ES-I3 (cell line): ENCODE data around the gene CLUH.
"Not testable (repeated sequence)": the region's sequence is repeated elsewhere in the genome, so short reads cannot be mapped to it uniquely, and the experiment has no call there.

Experiments
- H3K36me3 ChIP-seq: 2 replicates; pipeline ENCODE4 v1.6.1; 2013; ENCODE audit warnings: mild to moderate bottlenecking, low read length, control low read depth, moderate library complexity; ENCODE audit not compliant: insufficient read depth
- H3K4me1 ChIP-seq: 2 replicates; pipeline ENCODE4 v1.6.1; 2013; ENCODE audit warnings: mild to moderate bottlenecking, control low read depth, low read length; ENCODE audit not compliant: insufficient read depth
- H3K9ac ChIP-seq: 2 replicates; pipeline ENCODE4 v1.6.1; 2013; ENCODE audit warnings: low read depth, mild to moderate bottlenecking, low read length, moderate library complexity
- H3K9me3 ChIP-seq: 2 replicates; pipeline ENCODE4 v1.6.1; 2013; ENCODE audit warnings: mild to moderate bottlenecking, low read length, moderate library complexity; ENCODE audit not compliant: control insufficient read depth, insufficient read depth

The CLUH gene

GRCh38 chr17:2691069-2691871 lies 20.3 kb downstream of the CLUH start:
- Histone ChIP-seq H3K4me1 (no peaks in the 10 kb centered on the region), H3K9ac (no peak overlapping the region), H3K36me3 (peaks cover 7% of the 10 kb centered on the region; the same call in 1 of the 2 replicates), H3K9me3 (no peaks in the 10 kb centered on the region)

DNA sequence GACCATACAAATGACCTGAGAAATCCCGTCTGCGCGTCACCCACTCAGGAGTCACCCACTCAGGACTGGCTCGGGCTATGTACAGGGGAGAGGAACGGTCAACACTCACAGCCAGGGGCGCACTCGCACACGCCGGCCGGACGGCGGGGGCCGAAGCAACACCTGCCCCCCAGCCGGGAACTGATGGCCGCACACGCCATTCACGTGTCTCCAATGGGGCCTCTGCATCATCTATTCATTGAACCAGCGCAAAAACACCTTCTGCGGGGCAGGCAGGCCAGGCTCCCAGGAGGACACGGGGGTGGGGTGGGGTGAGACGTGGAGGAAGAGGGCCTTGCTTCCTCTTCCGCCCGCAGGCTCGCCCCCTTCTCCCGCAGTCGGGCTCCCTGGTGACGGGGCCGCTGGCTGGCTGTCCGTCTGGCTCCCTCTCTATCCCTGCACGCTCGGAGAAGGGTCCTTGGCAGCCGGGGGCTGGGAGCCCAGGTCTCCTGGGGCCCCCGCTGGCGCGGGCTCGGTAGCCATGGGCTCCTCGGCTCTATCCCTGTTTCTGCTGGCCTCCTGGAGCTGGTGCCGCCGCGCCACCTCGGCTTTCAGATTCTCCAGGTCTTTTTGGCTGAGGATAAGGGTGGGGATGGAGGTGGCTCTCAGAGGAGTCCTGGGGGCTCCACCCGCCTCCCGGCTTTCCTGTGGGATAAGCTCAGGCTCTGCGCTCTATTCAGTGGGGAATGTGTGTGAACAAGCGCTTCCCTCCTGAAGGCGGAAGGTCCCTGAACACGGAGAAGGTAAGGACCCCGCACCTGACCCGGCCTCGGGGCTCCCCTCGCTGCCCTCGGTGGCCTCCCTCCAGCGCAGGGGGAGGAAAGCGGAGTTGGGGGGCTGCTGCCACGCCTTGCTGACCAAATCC lies 21.1 kb downstream of the CLUH start:
- Histone ChIP-seq H3K9me3 (no peaks in the 10 kb centered on the region), H3K9ac (no peak overlapping the region), H3K4me1 (no peaks in the 10 kb centered on the region), H3K36me3 (peaks cover 7% of the 10 kb centered on the region; the same call in 1 of the 2 replicates)

- Histone ChIP-seq H3K9ac (no peak overlapping the region), H3K4me1 (no peaks in the 10 kb centered on the region), H3K9me3 (no peaks in the 10 kb centered on the region), H3K36me3 (peaks cover 7% of the 10 kb centered on the region; the same call in 1 of the 2 replicates)
Measured at GRCh38 chr17:2689411-2690164, 22.0 kb downstream of the CLUH start.

DNA sequence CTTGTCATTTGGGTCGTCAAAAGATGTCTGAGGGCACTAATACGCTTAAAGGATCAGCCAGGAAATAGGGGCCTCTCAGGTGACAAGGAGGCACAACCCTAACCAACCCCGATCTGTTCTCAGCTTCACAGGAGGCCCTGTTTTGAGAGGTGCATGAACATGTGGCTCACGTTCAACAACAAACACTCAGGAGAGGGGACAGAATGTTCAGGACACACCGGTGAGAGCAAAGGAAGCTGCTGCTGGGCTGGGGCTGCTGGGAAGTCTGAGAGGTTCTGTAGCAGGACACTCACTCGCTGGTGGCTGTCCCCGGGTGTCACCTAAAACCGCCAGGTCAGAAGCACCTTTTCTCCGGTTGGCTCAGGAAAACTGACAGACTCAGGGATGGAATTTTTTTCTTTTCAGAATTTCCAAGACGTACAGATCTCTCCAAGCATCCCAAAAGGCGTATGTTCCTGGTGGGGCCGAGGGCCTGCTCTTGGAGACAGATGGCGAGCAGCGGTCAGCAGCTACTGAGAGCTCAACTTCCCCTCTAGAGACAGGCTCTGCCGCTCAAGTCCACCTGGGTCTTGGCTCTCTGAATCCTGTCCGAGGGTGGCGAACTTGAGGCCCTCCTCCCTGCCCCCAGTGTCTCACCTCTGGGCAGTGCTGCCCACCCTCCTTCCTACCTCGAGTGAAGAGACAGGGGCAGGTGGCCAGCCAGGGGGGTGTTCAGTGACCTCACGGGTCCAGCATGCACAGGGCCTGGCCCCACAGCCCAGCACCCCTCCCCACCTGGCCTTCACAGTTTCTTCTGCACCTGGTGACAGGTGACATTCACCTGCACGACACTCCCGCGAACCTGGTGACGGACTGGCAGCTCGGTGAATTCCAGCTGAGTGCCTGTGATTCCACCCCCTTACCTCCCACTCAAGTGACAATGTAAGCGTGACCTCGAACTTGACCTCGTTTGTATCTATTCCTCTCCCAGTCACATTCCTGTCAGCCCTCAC lies 22.9 kb downstream of the CLUH start:
- no peak overlapping the region for H3K9ac ChIP-seq
- H3K9me3 ChIP-seq: no peaks in the 10 kb centered on the region
- H3K4me1 ChIP-seq: no peaks in the 10 kb centered on the region
- peaks cover 7% of the 10 kb centered on the region; the same call in 1 of the 2 replicates for H3K36me3 ChIP-seq

- Histone ChIP-seq H3K4me1 (no peaks in the 10 kb centered on the region), H3K36me3 (peaks cover 9% of the 10 kb centered on the region), H3K9ac (no peak overlapping the region), H3K9me3 (no peaks in the 10 kb centered on the region)
Measured at GRCh38 chr17:2687074-2687418, 24.5 kb downstream of the CLUH start.

- Histone ChIP-seq H3K9ac (no peak overlapping the region), H3K4me1 (no peaks in the 10 kb centered on the region), H3K36me3 (peaks cover 9% of the 10 kb centered on the region), H3K9me3 (no peaks in the 10 kb centered on the region)
Measured at GRCh38 chr17:2685696-2686095, 25.9 kb downstream of the CLUH start.

- no peak overlapping the region for H3K9ac ChIP-seq
- H3K36me3 ChIP-seq: peaks cover 13% of the 10 kb centered on the region
Measured at GRCh38 chr17:2684549-2684948, 27.0 kb downstream of the CLUH start.

GRCh38 chr17:2683912-2684311 lies 27.7 kb downstream of the CLUH start:
- no peak overlapping the region for H3K9ac ChIP-seq
- H3K9me3 ChIP-seq: no peaks in the 10 kb centered on the region
- peaks cover 13% of the 10 kb centered on the region for H3K36me3 ChIP-seq
- H3K4me1 ChIP-seq: no peaks in the 10 kb centered on the region

More at GRCh38 chr17:2684549-2684948, 27.0 kb downstream of the CLUH start:
- H3K4me1 ChIP-seq: no peaks in the 10 kb centered on the region
- H3K9me3 ChIP-seq: no peaks in the 10 kb centered on the region

DNA sequence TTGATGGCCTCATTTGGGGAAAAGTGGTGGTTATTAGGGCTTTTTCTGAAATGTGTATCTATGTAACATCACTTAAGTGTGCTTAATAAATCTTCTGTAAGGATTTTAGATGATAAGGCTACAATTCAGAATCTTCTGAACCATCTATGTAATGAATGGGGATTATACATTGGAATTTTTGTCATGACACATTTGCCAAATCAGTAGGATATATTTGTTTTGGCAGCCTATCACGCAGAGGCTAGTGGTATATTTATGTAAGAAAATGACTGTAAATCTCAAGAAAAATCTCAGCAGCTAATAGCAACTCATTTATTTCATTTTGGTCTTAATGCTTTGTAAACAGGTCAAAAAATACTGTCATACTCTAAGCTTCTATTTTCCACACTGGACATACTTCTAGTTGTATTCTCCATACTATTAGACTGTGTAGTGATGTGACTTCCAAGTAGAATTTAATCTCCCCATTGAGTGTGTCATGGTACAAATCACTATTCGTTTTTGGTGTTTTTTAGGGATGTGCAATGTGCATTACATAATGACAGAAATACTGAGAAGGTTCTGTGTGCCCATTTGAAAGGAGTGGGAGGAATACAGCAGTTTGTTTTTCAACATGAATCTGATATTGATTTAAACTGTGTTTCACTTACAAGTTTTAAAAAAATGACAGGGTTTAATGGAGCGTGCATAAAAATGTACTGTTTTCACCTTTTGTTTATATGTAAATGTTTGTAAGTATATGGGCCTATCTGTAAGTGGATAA lies 29.2 kb downstream of the CLUH start:
- peaks cover 13% of the 10 kb centered on the region for H3K36me3 ChIP-seq
- H3K9ac ChIP-seq: no peak overlapping the region
- no peaks in the 10 kb centered on the region for H3K4me1 ChIP-seq
- H3K9me3 ChIP-seq: no peaks in the 10 kb centered on the region

- H3K9ac ChIP-seq: no peak overlapping the region
- H3K4me1 ChIP-seq: no peaks in the 10 kb centered on the region
- H3K9me3 ChIP-seq: no peaks in the 10 kb centered on the region
- peaks cover 13% of the 10 kb centered on the region for H3K36me3 ChIP-seq
Measured at GRCh38 chr17:2681650-2682049, 29.9 kb downstream of the CLUH start.

- Histone ChIP-seq H3K36me3 (peaks cover 13% of the 10 kb centered on the region), H3K9me3 (no peaks in the 10 kb centered on the region), H3K9ac (no peak overlapping the region), H3K4me1 (no peaks in the 10 kb centered on the region)
Measured at GRCh38 chr17:2680961-2681360, 30.6 kb downstream of the CLUH start.

GRCh38 chr17:2679247-2679646 lies 32.3 kb downstream of the CLUH start:
- not testable (repeated sequence) for H3K4me1 ChIP-seq, H3K9ac ChIP-seq, H3K9me3 ChIP-seq
- peaks cover 15% of the 10 kb centered on the region for H3K36me3 ChIP-seq

DNA sequence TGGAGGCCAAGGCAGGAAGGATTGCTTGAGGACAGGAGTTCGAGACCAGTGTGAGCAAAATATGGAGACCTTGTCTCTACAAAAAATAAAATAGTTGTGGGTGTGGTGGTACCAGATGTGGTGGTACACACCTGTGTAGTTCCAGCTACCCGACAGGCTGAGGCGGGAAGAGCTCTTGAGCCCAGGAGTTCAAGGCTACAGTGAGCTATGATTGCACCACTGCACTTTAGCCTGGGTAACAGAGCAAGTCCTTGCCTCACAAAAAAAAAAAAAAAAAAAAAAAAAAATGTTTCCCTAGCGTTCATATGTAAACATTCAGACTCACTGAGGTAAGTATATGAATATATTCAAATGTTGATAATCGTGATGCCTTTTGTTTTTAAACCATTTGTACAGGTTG lies 39.5 kb downstream of the CLUH start:
- peaks cover 11% of the 10 kb centered on the region for H3K36me3 ChIP-seq
- no peaks in the 10 kb centered on the region for H3K9me3 ChIP-seq
- H3K9ac ChIP-seq: no peak overlapping the region
- H3K4me1 ChIP-seq: no peaks in the 10 kb centered on the region
